Measurements from ENCODE around the gene TUBB2A. TPM values are rescaled to one million over a fixed set of nuclear protein-coding genes. Genes with fewer than 3 reads are reported as not detected.
"Not testable (repeated sequence)": the region's sequence is repeated elsewhere in the genome, so short reads cannot be mapped to it uniquely, and the experiment has no call there.

Gene TUBB2A
- total RNA-seq, 3 donors from 2014 or later (not counting 1 experiment from before 2014, with no cell fraction given), result 9.2 to 13.2 (median 11.4) TPM

GRCh38 chr6:3159805-3160781 lies 2.7 kb upstream of the TUBB2A start:
- DNase-seq (peak in 1 of 2 donors; percentile 88), ATAC-seq (peak in 2 of 3 donors; percentile 11 to 24)
- peaks cover 42% of the 10 kb centered on the region for H3K4me1 ChIP-seq (ENCODE audit: control insufficient read depth, insufficient read depth, low read length)
- H3K9me3 Mint-ChIP-seq, result no peaks in the 10 kb centered on the region
- H3K27me3 ChIP-seq (ENCODE audit: control insufficient read depth, insufficient read depth, low read length), result peaks cover 5% of the 10 kb centered on the region
- H3K27ac ChIP-seq (ENCODE audit: low read length), result no peak overlapping the region
- WGBS (ENCODE audit: insufficient coverage), result 65% methylated on average over 30 of the region's 31 CpGs
- H3K9me3 ChIP-seq (ENCODE audit: control insufficient read depth, insufficient read depth, low read length), result no peaks in the 10 kb centered on the region
- intact Hi-C loops (cut with micrococcal nuclease), result no loop called here
- H3K4me3 ChIP-seq (ENCODE audit: low read length), result no peak overlapping the region
- no peaks in the 10 kb centered on the region for H3K36me3 ChIP-seq (ENCODE audit: control insufficient read depth, insufficient read depth, low read length)
- peaks cover 17 to 32% of the 10 kb centered on the region in 2 donors for H3K4me1 Mint-ChIP-seq
- H3K4me3 Mint-ChIP-seq, result peak overlapping the region; percentile 32
- H3K36me3 Mint-ChIP-seq, result no peaks in the 10 kb centered on the region
- TF ChIP-seq, protein P1, sequence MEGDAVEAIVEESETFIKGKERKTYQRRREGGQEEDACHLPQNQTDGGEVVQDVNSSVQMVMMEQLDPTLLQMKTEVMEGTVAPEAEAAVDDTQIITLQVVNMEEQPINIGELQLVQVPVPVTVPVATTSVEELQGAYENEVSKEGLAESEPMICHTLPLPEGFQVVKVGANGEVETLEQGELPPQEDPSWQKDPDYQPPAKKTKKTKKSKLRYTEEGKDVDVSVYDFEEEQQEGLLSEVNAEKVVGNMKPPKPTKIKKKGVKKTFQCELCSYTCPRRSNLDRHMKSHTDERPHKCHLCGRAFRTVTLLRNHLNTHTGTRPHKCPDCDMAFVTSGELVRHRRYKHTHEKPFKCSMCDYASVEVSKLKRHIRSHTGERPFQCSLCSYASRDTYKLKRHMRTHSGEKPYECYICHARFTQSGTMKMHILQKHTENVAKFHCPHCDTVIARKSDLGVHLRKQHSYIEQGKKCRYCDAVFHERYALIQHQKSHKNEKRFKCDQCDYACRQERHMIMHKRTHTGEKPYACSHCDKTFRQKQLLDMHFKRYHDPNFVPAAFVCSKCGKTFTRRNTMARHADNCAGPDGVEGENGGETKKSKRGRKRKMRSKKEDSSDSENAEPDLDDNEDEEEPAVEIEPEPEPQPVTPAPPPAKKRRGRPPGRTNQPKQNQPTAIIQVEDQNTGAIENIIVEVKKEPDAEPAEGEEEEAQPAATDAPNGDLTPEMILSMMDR (IDR thresholded peaks at IDR 0.05), result no peak
- peak overlapping the region in 1 of 2 donors; percentile 55 for H3K27ac Mint-ChIP-seq
- peaks cover 8 to 21% of the 10 kb centered on the region in 2 donors for H3K27me3 Mint-ChIP-seq (ENCODE audit: low read depth in 2 of 2)

DNA sequence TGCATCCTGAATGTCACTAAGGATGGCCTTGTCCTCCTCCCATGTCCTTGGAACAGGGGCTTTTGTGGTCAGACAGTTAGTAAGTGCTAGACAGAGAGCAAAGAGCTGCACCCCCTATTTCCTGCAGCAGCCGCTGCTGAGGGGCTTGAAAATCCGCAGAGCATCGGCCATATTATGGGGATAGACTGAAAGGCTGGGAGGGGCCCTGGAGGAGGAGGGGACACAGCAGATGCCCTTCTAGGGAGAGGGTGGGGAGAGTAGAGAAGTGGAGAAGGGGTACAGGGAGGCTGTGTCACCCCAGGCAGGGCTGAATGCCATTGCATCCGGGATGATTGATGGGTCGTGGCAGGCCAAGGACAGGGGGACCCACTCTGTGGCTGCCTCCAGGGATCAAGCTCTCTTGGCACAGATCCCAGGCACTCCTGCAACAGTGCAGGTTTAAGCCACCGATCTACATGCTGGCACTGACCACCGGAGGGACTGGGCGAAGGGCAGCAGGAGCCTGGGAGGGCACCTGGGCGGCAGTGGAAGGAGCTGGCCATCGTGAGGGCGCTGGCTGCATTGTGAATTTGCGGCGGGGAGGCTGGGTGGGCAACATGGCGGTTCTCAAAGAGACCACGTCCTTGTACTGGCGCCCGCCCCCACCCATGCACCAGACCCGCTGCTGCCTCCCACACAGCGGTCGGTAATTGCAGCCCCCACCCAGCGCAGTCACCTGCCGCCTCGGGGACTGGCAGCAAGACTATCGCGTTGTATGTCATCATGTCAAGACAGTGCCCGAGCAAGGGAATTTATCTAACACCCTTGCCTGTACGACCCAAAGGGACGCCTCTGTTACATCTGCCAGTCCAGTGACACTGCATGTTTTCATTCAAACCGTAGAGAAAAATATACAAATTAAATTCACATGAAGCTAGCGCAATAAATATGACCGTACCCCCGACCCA lies 887 bp downstream of the TUBB2A start:
- WGBS (ENCODE audit: insufficient coverage), result 10% methylated on average over 29 of the region's 32 CpGs
- H3K27ac ChIP-seq (ENCODE audit: low read length); H3K27me3 ChIP-seq (ENCODE audit: control insufficient read depth, insufficient read depth, low read length); H3K9me3 ChIP-seq (ENCODE audit: control insufficient read depth, insufficient read depth, low read length); H3K9me3 Mint-ChIP-seq; H3K36me3 Mint-ChIP-seq; H3K36me3 ChIP-seq (ENCODE audit: control insufficient read depth, insufficient read depth, low read length): not testable (repeated sequence)
- H3K27ac Mint-ChIP-seq, result peak overlapping the region; percentile 66 to 68
- H3K4me1 ChIP-seq (ENCODE audit: control insufficient read depth, insufficient read depth, low read length), result peaks cover 27% of the 10 kb centered on the region
- intact Hi-C loops (cut with micrococcal nuclease), result loop anchor here (1.0 kb wide), 2 partner anchors 25 to 167 kb away; no protein-coding TSS in a partner anchor
- DNase-seq (peak in 1 of 2 donors; percentile 19), ATAC-seq (peak in 2 of 3 donors; percentile 23 to 27)
- peaks cover 9 to 18% of the 10 kb centered on the region in 2 donors for H3K4me1 Mint-ChIP-seq
- H3K27me3 Mint-ChIP-seq (ENCODE audit: low read depth in 2 of 2), result peaks cover 8 to 12% of the 10 kb centered on the region in 2 donors
- peak overlapping the region; percentile 49 for H3K4me3 ChIP-seq (ENCODE audit: low read length)
- H3K4me3 Mint-ChIP-seq, result peak overlapping the region; percentile 90

DNA sequence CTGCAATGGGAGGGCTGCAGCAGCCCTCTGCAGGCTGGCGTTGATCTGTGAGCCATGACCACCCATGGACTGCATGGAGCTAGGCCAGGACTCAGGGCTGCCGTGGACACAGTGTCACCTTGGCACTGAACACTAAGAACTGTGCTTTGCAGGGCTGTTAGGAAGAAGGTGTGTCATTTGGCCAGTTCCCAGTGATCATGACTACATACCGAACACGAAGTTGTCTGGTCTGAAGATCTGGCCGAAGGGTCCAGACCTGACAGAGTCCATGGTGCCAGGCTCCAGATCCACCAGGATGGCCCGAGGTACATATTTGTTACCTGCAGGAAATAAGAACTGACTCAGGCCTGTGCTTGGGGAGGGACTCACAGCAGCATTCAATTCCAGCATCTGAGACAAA lies 1.9 kb downstream of the TUBB2A start:
- peaks cover 9 to 17% of the 10 kb centered on the region in 2 donors for H3K4me1 Mint-ChIP-seq
- H3K27me3 ChIP-seq (ENCODE audit: control insufficient read depth, insufficient read depth, low read length); H3K36me3 Mint-ChIP-seq; ATAC-seq; H3K9me3 ChIP-seq (ENCODE audit: control insufficient read depth, insufficient read depth, low read length); H3K27ac ChIP-seq (ENCODE audit: low read length); H3K9me3 Mint-ChIP-seq; DNase-seq; intact Hi-C loops (cut with micrococcal nuclease); H3K4me3 ChIP-seq (ENCODE audit: low read length); H3K36me3 ChIP-seq (ENCODE audit: control insufficient read depth, insufficient read depth, low read length); H3K27ac Mint-ChIP-seq: not testable (repeated sequence)
- peaks cover 8 to 12% of the 10 kb centered on the region in 2 donors for H3K27me3 Mint-ChIP-seq (ENCODE audit: low read depth in 2 of 2)
- peaks cover 27% of the 10 kb centered on the region for H3K4me1 ChIP-seq (ENCODE audit: control insufficient read depth, insufficient read depth, low read length)
- 96% methylated on average over 6 of the region's 6 CpGs for WGBS (ENCODE audit: insufficient coverage)
- H3K4me3 Mint-ChIP-seq, result peak overlapping the region; percentile 57

GRCh38 chr6:3152689-3153088 lies 4.7 kb downstream of the TUBB2A start:
- H3K27me3 Mint-ChIP-seq (ENCODE audit: low read depth in 2 of 2), result peaks cover 0 to 4% of the 10 kb centered on the region in 2 donors
- ATAC-seq (no peak), DNase-seq (no peak)
- Histone ChIP-seq H3K36me3 (ENCODE audit: control insufficient read depth, insufficient read depth, low read length) (no peaks in the 10 kb centered on the region), H3K4me3 (ENCODE audit: low read length) (no peak overlapping the region), H3K4me1 (ENCODE audit: control insufficient read depth, insufficient read depth, low read length) (peaks cover 11% of the 10 kb centered on the region), H3K27me3 (ENCODE audit: control insufficient read depth, insufficient read depth, low read length) (peaks cover 3% of the 10 kb centered on the region), H3K27ac (ENCODE audit: low read length) (no peak overlapping the region), H3K9me3 (ENCODE audit: control insufficient read depth, insufficient read depth, low read length) (no peaks in the 10 kb centered on the region)
- H3K4me3 Mint-ChIP-seq, result no peak overlapping the region
- no peaks in the 10 kb centered on the region for H3K36me3 Mint-ChIP-seq
- intact Hi-C loops (cut with micrococcal nuclease), result no loop called here
- no peaks in the 10 kb centered on the region for H3K9me3 Mint-ChIP-seq
- no peak overlapping the region for H3K27ac Mint-ChIP-seq
- H3K4me1 Mint-ChIP-seq, result peaks cover 0 to 11% of the 10 kb centered on the region in 2 donors
- TF ChIP-seq, protein P1 (IDR thresholded peaks at IDR 0.05), result no peak
- 77% methylated on average over 3 of the region's 3 CpGs for WGBS (ENCODE audit: insufficient coverage)
